Esophagus muscularis mucosa (tissue), 4 donors: Measurements from ENCODE around the gene HOXB8. TPM values are rescaled to one million over a fixed set of nuclear protein-coding genes. Genes with fewer than 3 reads are reported as not detected.

Experiments
- DNase-seq: peaks from one replicate; pipeline ENCODE4 v3.0.0-alpha.2; 2017; ENCODE audit errors: extremely low spot score
- H3K27ac ChIP-seq, 4 donors: fragments of 200-600 bp; sonication (generic); replicated peaks in 1 of 4; 1 replicate in 3 of 4; 2 replicates in 1 of 4; pipeline ENCODE4 v1.5.1; 2016 to 2019; ENCODE audit warnings: mild to moderate bottlenecking in 1 of 4
- H3K27me3 ChIP-seq, 4 donors: fragments of 200-600 bp; sonication (generic); one replicate each; pipeline versions ENCODE4 v1.5.1 to v1.6.0; 2016 to 2019
- H3K36me3 ChIP-seq, 4 donors: fragments of 200-600 bp; sonication (generic); one replicate each; pipeline ENCODE4 v1.5.1; 2016 to 2019
- H3K4me1 ChIP-seq, 4 donors: fragments of 200-600 bp; sonication (generic); one replicate each; pipeline ENCODE4 v1.5.1; 2016 to 2019
- H3K4me3 ChIP-seq, 4 donors: fragments of 200-600 bp; sonication (generic); 1 replicate in 2 of 4; 2 replicates in 2 of 4; pipeline ENCODE4 v1.5.1; 2016 to 2019; ENCODE audit warnings: mild to moderate bottlenecking in 4 of 4, moderate library complexity in 1 of 4
- H3K9me3 ChIP-seq, 4 donors: fragments of 200-600 bp; sonication (generic); 1 replicate in 3 of 4; 2 replicates in 1 of 4; pipeline ENCODE4 v1.5.1; 2016 to 2019
- CTCF ChIP-seq, 3 experiments: fragments of 200-600 bp in 2 of 3; fragments of 450-650 bp in 1 of 3; sonication (generic) in 2 of 3; IDR thresholded peaks; one replicate each; pipeline ENCODE4 v1.5.1; 2017 to 2019; ENCODE audit warnings: antibody characterized with exemption in 3 of 3, mild to moderate bottlenecking in 2 of 3, moderate library complexity in 1 of 3
- EP300 ChIP-seq: sonication (generic); formaldehyde crosslinking; IDR thresholded peaks from one replicate; pipeline ENCODE4 v1.6.1; 2017; ENCODE audit warnings: antibody characterized with exemption
- POLR2A ChIP-seq: fragments of 450-650 bp; IDR thresholded peaks from one replicate; pipeline ENCODE4 v1.6.1; 2017; ENCODE audit warnings: antibody characterized with exemption, moderate library complexity, mild to moderate bottlenecking, low read depth
- POLR2AphosphoS5 ChIP-seq, 2 donors: sonication (generic); formaldehyde crosslinking; IDR thresholded peaks; one replicate each; pipeline ENCODE4 v1.6.1; 2017; ENCODE audit warnings: antibody characterized with exemption in 2 of 2
- WGBS: methylation state at CpG from one replicate; pipeline ENCODE4 v1.1.5; 2018; 5-methylcytosine and 5-hydroxymethylcytosine counted together
- intact Hi-C: fragments of 100-400 bp; cut with DNase I; formaldehyde crosslinking; loops from one replicate; pipeline ENCODE4 v1.15.1; 2023
- total RNA-seq, 4 donors: library from RNA; depleted of rRNA; stranded (reverse); fragments of >200 nt; gene quantifications; one replicate each; pipeline versions ENCODE4 v1.1.0 to v1.2.1, GENCODE V29; 2016

Gene HOXB8
- total RNA-seq, 4 donors from 2014 or later: not detected

- Histone ChIP-seq H3K4me1 (peaks cover 25 to 31% (median 26%) of the 10 kb centered on the region in 4 donors), H3K27me3 (peaks cover 0 to 100% (median 94%) of the 10 kb centered on the region in 4 donors), H3K36me3 (no peaks in the 10 kb centered on the region), H3K4me3 (no peak overlapping the region), H3K27ac (no peak overlapping the region), H3K9me3 (no peaks in the 10 kb centered on the region)
- intact Hi-C loops: no loop called here
- 21% methylated on average over 5 of the region's 5 CpGs for WGBS
- no peak for DNase-seq
- TF ChIP-seq EP300: no peak
These were observed 12.1 kb upstream of the HOXB8 start for GRCh38 chr17:48627118-48627597.

GRCh38 chr17:48626245-48627117 lies 11.4 kb upstream of the HOXB8 start, which contains the start of gene HOXB9:
Gene HOXB9, minus strand, starts transcription at chr17:48626358. Its CDS starts 89 bp downstream, at chr17:48626269.
- no peak for TF ChIP-seq POLR2AphosphoS5 (IDR thresholded peaks at IDR 0.05)
- TF ChIP-seq EP300: no peak
- TF ChIP-seq POLR2A: no peak
- no peak for TF ChIP-seq CTCF (IDR thresholded peaks at IDR 0.05)
- peaks cover 25 to 31% (median 26%) of the 10 kb centered on the region in 4 donors for H3K4me1 ChIP-seq
- no peak within 1 kb of the TSS for H3K27ac ChIP-seq
- intact Hi-C loops: no loop called here
- H3K27me3 ChIP-seq: peaks cover 0 to 100% (median 97%) of the 10 kb centered on the region in 4 donors
- peak within 1 kb of the TSS; percentile 38 to 41 (median 41) for H3K4me3 ChIP-seq
- H3K36me3 ChIP-seq: no peaks in the 10 kb centered on the region
- no peak for DNase-seq
- H3K9me3 ChIP-seq: no peaks in the 10 kb centered on the region
- WGBS: 2% methylated on average over 22 of the region's 50 CpGs

GRCh38 chr17:48625495-48626244 lies 10.6 kb upstream of the HOXB8 start:
- intact Hi-C loops: no loop called here
- H3K4me1 ChIP-seq: peaks cover 25 to 31% (median 26%) of the 10 kb centered on the region in 4 donors
- 3% methylated on average over 38 of the region's 69 CpGs for WGBS

GRCh38 chr17:48624544-48625494 lies 9.7 kb upstream of the HOXB8 start:
- intact Hi-C loops: no loop called here
- Histone ChIP-seq H3K27ac (no peak overlapping the region), H3K4me1 (peaks cover 25 to 31% (median 26%) of the 10 kb centered on the region in 4 donors), H3K4me3 (peak overlapping the region; percentile 38 to 41 (median 41)), H3K36me3 (no peaks in the 10 kb centered on the region), H3K9me3 (no peaks in the 10 kb centered on the region), H3K27me3 (peaks cover 0 to 100% (median 98%) of the 10 kb centered on the region in 4 donors)
- WGBS: 2% methylated on average over 44 of the region's 66 CpGs
- TF ChIP-seq EP300 (no peak), POLR2AphosphoS5 (IDR thresholded peaks at IDR 0.05) (no peak), POLR2A (no peak), CTCF (IDR thresholded peaks at IDR 0.05) (no peak)
- no peak for DNase-seq

More at GRCh38 chr17:48625495-48626244, 10.6 kb upstream of the HOXB8 start:
- Histone ChIP-seq H3K27ac (no peak overlapping the region), H3K9me3 (no peaks in the 10 kb centered on the region), H3K27me3 (peaks cover 0 to 100% (median 98%) of the 10 kb centered on the region in 4 donors), H3K36me3 (no peaks in the 10 kb centered on the region), H3K4me3 (peak overlapping the region; percentile 38 to 41 (median 41))
- TF ChIP-seq EP300 (no peak), POLR2A (no peak), CTCF (IDR thresholded peaks at IDR 0.05) (no peak), POLR2AphosphoS5 (IDR thresholded peaks at IDR 0.05) (no peak)
- no peak for DNase-seq
